Suppressor macrophage treated with lipopolysaccharide for 4 hours (primary cell): ENCODE data around the gene MEX3B.
"Not testable (repeated sequence)": the region's sequence is repeated elsewhere in the genome, so short reads cannot be mapped to it uniquely, and the experiment has no call there.

Source experiments
- DNase-seq: peaks from one replicate; pipeline ENCODE4 v3.0.0-alpha.2; 2020

Gene MEX3B

DNA sequence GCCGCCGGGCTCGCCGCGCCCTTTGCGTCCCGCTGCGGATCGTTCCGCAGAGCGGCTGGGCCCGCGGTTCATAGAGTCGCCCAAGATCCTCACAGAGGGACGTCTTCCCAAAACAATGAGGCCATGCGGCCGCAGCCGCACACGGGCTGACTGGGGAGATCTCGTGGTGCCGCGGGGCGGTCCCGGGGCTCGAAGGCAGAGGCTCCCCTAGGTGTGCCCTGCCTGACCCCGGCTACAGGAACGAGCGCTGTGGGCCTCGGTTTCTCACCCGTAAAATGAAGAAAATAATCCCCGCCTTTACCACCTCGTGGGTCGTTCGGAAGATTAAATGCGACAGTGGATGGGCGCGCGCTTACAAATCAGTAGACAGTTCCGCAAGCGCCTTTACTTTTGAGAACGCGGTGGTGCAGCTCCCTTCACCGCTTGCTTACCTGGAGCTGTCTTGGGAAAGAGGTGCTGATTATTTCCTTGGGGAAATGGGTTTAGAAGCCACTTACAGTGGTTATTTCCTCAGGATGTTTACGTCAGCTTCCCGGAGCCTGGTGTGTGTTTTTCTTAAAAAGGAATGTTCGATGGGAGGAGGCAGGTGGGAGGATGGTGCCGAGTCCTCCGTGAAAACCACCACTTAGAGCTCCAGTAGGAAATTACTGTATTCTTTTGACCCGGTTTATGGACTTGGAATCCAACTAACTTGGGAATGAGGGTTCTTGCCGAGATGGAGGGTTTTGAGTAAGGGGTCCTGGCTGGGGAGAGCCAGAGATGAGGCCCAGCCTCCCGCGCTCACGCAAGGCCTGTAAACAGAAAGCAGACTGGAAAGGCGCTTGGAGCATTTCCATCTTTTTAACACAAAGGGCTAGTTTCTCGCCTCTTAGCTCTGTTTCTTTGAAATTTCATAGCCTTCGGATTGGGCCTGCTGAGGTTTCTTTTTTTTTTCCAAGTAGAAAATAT lies 1.9 kb upstream of the MEX3B start:
- peak; percentile 3 for DNase-seq

DNA sequence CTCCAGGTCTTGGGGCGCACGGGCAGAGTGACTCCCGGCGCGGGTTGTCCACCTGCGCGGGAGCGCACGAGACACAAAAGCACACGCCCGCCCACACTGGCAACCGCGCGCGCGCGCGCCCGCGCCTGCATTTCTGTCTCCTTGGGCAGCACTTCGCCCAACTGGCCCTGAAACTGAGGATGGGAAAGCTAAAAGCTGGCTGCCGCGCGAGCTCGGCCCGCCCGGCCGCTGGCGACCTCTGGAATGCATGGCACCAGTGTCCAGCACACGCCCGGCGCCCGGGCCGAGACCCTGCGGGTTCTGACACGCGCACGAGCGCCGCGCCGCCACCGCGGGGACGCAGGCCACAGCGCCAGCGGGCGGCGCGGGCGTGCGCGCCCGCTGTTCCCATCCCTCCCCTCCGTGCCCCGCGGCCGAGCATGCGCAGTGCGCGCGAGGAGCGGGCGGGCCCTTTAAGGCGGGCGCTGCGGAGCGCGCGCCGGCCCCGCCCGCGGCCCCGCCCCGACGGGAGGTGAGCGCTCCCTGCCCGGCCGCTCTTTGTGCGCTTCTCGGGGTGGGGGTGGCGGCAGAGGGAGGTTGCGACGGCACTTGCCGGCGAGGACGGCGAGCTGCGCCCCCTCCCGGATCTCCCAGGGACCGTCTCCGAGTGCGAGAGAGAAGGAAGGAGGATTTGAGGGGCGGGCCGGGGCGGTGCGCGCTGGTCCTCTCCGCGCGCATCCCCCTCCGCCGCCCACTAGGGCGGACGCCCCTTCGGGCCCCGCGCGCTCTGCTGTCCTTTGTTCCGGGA lies 1.0 kb upstream of the MEX3B start:
- DNase-seq, result peak; percentile 98

DNA sequence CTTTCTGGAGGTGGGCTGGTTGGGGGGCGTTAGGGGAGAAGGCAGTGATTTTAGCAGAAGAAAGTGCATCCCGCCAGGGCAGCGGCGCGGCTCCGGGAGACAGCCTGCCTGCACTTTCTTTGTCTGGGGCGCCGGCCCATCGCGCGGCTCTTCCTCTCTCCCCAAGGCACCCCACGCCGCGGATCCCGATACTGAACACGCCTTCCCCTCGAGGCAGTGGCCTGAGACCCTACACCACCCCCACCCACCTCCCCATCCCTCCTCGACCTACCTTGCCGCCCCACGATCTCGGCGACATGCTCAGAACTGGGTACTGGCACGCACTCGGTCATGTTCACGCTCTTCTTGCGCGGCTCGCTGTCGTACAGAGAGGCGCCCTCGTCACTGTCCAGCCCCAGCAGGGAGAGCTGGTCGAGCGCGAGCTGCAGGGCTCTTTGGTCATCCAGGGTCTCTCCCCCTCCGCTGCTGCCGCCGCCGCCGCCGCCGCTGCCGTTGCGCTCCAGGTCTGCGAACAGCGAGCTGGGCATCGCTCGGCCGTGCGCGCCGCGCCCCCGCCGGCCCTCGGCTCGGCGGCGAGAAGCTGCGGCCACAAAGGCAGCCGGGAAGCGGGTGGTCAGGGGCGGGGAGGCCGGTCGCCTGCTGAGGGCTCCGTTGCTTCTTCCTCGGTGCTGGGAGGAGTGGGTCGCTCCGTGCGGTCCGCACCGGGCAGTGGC lies 483 bp downstream of the MEX3B start:
- DNase-seq, result peak; percentile 26

DNA sequence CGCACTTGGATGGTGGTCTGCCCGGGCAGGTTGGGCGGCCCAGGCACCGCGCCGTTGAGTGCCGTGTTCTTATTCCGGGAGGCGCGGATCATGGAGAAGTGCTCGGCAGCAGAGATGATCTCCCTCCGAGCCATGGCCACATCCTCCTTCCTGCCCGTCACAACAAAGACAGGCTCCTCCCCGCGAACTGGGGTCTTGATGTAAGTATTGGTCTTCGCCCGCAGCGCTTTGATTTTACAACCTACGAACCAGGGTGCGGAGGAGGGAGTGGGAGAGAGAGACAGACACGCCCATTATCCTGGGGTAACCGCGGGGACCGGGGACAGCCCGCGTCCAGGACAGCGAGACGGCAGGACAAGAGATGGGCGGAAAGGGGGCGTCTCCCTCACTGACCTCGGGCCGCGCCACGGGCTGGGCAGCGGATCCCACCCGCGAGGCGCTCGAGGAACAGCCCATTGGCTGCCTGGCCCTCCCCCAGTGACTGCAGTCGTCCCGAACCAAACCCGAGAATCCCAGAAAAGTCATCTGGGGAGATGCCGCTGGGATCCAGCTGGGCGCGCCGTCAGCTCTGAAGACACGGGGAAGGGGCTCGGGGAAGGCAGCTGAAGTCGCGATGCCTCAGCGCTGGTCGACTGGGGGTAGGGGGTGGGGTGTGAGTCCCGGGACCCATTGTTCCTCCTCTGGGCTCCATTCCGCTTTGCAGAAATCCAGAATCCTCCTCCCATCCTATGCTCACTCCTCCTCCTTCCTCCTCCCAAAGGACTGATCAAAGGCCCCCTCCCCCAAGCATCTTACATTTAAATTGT lies 1.2 kb downstream of the MEX3B start:
- DNase-seq, result peak; percentile 36

DNA sequence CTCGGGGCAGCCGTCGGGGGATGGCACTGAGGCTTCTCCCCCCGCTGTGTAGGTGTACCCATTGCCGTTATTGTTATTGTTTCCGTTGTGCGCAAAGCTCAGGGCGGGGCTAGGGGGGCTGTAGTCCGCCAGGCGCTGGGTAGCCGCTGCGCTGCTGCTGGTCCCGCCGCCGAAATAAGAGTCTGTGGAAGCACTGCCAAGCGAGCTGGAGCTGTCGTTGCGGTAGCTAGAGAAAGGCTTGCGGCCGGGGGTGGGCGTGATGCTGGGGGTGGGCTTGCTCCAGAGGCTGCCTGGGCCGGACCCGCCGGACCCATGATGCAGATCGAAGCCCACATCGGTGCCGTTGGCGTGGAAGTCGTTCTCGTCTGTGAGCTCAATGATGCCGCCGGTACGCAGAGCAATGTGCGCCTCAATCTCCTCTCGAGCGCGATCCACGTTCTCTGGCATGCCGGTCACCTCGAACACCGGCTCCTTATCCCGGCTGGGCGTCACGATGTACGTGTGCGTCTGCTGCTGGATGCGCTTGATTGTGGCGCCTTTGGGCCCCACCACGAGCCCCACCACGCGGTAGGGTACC lies 1.9 kb downstream of the MEX3B start:
- no peak for DNase-seq

DNA sequence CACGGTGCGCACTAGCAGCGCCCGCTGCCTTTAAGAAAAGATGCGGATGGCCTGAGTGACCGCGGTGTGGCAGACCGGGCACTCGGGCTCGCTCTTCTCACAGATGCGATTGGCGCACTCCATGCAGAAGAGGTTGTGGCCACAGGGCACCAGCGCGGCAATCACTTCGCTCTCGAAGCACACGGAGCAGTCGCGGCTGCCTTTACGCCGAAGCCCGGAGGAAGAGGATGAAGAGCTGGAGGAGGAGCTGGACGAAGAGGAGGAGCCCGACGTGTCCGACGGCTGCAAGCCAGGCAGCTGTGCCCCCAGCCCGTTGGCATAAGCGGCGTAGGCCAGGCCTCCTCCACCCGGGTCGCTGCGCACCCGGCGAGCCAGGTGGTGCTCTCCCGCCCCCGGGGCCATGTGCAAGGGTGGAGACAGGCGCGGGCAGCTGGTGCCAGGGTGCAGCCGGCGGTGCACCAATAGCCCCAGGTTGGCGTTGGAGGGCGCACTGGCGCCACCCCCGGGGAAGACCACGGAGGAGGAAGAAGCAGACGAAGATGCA lies 2.6 kb downstream of the MEX3B start:
- no peak for DNase-seq

DNA sequence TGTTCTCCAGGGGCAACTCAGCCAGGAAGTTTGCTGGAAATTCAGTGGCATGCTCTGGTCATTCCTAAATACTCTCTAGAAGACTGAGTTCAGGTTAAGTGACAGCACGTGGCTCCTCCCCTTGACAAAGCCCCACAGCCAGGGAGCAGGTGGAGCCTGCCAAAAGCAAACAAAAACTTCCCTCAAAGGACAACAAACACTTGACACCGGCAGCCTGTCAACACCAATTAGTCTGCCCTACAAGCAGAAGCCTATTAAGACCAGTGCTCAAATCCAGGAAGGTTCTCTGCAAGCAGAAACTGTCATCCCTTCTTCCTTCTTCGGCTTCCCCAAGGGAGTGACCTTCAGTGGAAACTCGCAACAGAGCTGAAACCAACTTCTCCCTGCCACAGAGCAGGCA lies 5.0 kb downstream of the MEX3B start:
- DNase-seq, result peak; percentile 5

DNA sequence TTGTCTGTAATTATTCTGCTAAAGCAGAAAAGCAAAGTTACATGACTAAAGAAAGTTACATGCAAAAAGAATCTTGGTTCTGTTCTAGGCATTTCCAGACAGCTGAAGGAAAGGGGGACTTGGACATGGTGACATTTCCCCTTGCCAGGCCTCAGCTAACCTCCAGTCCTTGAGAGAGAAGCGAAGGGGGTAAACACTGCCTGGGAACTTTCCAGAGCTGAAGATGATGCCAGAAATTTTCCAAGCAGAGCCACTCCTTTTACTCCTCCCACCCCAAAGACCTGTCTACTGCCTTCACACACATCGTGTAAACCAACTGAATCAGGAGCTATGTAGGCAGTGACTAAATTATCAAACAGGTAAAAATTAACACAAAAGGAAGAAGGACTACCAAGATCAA lies 5.4 kb downstream of the MEX3B start:
- DNase-seq, result no peak

DNA sequence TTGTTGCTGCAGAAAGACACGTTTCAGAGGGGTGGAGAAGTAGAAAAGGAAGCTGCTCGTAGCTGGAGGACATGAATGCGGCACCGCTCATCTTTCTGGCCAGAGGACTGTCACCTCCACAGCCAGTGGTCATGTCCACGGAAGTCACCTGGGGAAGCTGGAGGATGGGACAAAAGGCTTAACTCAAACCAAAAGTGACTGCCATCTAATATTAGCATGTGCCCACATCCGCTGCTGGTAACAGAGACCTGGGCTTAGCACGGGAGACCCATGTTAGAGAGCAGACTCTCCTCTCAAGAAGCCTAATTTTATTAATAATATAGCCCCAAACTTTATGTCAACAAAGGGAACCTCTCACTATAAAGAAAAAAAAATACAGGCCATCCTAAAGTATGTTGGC lies 5.9 kb downstream of the MEX3B start:
- no peak for DNase-seq

DNA sequence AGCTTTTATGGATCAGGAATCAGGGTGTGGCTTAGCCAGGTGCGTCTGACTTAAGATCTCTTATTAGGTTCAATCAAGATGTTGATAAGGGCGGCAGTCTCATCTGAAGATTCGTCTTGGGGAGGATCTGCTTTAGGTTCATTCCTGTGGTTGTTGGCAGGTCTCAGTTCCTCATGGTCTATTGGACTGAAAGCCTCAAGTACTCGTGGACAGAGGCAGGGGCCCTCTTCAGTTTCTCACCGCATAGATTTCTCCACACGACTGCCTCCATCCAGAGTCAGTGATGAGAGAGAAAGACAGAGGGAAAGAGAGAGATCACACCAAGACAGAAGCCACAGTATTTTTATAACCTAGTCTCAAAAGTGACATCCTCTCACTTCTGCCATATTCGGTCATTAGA lies 9.4 kb downstream of the MEX3B start:
- no peak for DNase-seq

DNA sequence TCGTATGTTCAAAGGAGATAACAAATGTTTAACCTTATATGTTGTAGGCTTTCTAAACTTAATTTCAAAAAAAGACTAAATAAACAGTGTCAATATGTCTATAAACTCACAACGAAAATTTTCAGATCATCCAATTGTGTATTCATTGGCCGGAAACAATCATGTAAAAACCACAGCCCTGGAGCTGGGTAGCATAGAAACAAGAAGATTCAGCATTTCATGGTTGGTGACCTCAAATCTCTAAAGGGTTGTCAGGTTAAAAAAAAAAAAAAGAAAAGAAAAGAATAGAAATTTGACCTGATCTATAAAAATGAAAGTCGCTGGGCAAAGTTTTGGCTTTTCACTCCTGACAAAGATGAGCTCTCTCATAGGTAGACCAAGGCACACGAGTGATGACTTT lies 13.9 kb downstream of the MEX3B start:
- DNase-seq, result no peak

DNA sequence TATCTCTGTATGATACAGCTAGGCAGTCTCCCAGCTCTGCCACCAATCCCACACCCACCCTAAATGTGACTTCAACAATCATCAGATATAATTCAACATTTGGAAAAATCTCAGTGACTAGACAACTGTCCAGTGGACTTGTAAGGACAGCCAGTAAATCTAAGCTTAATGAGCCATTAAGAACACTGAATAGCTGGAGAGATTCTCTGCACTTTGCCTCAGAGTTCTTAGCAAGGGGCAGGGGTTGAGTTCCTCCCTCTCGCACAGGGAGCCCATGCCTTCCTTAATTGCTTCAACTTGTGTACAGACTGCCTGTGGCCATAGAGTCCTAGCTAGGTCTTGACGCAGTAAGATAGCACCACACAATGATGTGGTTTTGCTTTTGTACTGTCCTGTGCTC lies 15.6 kb downstream of the MEX3B start:
- DNase-seq, result no peak

DNA sequence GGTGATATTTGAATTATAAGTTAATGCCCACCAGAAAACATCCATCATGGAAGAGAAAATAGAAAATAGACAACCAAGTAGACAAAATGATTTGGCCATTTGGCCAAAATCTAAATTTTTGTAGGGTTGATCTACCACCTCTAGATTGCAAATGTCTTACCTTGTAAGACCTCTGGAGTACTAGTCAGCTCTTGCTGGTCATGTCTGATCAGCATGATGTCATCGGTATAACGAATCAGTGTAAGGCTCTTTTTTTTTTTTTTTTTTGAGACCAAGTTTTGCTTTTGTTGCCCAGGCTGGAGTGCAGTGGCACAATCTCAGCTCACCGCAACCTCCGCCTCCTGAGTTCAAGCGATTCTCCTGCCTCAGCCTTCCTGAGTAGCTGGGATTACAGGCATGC lies 17.7 kb downstream of the MEX3B start:
- not testable (repeated sequence) for DNase-seq

DNA sequence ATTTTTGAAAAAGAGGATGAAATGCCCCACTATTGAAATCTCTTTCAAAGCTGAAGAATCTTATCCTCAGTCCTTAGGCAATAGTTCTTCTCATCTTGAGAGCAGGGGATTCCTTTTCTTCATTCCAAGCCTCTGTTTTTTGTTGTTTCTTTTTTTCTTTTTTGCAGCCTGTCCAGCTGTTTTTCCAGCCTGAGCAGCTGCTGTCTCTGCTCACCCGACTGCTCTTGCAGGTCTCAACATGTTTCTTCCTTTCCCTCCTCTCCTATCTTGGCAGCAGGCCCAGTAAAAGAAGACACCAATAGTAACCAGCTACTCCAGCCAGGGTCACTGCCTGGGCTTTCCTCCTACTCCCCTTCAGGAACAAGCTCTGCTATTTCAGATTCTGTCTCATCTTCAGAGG lies 23.8 kb downstream of the MEX3B start:
- DNase-seq, result no peak

DNA sequence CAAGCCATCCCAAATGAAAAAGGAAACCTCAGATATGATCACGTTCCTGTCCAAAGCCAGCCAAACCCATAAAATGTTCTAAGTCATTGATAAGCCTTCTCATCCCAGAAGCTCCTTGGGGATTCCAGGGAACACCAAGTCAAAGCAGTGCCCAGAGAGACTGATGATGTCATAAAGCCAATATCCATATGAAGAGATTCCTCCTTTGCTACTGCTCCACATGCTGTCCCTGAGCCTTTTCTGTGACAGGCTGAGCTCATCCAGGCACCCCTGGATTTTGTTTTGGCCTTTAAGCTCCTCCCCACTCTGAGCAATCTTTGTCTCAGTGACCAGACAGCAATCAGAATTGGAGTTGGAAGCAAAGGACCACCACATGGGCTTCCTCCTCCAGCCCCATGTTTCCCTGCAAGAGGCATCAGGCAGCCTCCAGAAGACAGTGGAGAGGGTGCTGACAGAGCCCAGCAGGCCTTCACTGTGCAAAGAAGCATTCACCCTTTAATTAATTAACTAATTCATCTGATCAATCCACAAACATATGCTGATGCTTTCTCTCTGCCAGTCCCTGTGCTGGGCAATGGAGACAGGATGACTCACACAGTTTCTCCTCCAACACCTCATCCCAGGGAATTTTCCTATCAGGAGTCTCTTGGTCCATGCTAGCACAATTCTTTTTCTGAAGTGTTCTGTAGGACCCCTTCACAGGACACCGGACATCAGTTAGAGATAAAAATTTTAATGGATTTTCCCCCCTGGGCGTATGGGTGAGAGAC lies 25.0 kb downstream of the MEX3B start:
- DNase-seq, result no peak

DNA sequence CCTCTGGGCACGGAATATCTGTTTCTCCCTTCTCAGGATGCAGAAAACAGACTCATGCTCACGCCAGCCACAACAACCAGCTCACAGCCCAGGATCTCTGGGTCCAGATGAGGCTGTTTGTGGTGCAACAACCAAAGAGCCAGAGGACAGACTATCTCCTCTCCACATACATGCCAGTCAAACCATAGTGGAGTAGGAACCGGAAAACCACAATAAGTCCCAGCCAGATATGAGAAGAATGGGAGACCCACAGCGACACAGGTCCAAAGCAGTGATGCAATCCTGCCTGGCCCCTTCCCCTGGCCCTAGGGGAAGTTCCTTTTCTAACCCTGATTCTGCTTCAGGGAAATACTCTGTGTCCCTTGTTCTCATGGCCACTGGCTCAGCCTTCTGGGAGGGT lies 27.6 kb downstream of the MEX3B start:
- no peak for DNase-seq

DNA sequence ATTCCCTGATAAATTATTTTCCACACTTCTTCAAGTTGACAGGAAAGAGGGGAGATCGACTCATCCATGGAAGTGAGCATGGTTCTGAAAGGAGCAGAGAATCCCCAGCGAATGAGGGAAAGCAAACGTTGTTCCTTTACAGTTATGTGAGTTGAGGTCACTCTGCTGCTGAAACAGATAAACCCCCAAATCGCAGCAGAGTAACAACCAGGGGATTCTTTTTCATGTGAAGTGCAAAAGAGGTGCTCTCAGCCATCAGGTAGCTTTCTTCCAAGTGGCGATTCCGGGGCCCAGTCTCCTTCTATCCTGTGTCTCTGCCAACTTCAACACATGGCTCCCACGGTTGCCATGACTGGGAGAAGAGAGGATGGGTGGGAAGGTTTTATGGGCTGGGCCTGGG lies 28.2 kb downstream of the MEX3B start:
- no peak for DNase-seq

DNA sequence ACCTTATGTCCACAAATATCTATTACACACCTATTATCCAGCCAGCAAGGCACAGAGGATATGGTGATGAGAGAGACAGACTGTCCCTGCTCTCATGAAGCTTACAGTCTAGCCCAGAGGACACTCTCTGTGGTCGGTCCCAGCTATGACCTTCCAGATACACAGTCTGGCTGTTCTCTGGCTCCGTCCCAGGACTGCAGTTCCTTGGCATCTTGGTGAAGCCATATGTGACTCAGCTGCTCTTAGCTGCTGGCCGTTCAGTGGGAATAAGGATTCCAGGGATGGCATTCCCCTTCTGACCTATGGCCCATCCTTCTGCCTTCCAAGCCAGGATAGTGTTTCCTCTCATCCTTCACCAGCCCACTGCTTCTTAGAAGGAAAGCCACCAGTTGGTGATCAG lies 30.8 kb downstream of the MEX3B start:
- DNase-seq, result no peak

DNA sequence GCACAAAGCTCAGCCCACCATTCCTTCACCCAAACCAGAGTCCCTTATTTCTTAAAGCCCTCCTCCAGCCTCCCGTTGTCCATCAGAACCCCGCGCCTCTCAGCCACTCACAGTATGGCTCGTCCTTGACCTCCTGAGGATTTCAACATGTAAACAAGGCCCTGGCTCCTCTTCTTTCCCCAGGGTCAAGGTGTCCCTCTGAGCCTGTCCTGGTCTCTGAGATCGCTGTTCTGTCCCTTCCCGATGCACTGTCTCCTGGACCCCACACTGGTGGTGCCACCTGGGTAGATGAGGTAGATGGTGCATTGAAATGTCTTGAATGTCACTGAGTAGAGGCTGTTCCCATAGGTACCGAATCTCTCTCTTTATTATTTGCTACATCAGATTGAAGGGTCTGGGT lies 32.9 kb downstream of the MEX3B start:
- DNase-seq, result no peak

DNA sequence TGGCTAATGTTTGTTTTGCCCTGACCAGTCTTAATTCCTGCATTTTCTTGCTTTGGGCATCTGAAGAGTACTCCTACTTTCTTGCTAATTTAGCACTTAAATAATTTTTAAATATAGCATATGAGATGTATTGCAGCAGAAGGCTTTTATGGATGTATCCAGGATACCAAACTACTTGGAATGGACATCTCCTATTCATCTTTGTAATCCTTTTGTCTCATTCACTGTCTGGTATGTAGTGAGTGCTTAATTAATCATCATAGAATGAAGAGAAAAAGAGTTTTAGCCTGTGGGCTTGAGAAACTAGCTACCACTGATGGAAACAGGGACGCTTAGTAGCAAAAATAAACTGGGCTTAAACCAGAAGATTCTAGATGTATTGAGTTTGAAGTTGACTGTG lies 40.6 kb downstream of the MEX3B start:
- DNase-seq, result no peak

DNA sequence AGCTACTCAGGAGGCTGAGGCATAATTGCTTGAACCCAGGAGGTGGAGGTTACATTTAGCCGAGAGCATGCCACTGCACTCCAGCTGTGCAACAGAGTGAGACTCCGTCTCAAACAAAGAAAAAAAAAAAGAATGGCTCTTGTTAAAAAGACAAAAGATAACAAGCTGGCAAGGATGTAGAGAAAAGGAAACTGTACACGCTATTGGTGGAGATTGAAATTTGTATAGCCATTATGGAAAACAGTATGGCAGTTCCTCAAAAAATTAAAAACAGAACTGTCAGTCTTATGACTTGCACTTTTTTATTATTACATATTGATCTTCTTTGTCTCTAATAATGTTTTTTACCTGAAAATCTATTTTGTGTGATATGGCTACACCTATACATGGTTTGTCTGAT lies 41.9 kb downstream of the MEX3B start:
- no peak for DNase-seq
